IMR-90 (cell line): ENCODE results near the gene CDKL5. TPM values are rescaled to one million over a fixed set of nuclear protein-coding genes. Genes with fewer than 3 reads are reported as not detected.

Source experiments
- ATAC-seq: fragments of 200-7000 bp; cut with Tn5 transposase; 2 replicates; pipeline ENCODE4 v1.9.1; 2020; ENCODE audit warnings: low read depth, mild to moderate bottlenecking, moderate library complexity
- BruUV-seq: library from RNA; stranded (reverse); fragments of 400-500 nt; replicated peaks from 2 replicates; lab custom pipeline; 2021; lab: Mats Ljungman, UMichigan
- CTCF ChIA-PET: fragments of 300-600 bp; formaldehyde crosslinking; extraction: SDS; loops from one replicate; lab custom pipeline; 2021; ENCODE audit warnings: antibody characterized with exemption; lab: Yijun Ruan, JAX
- POLR2A ChIA-PET: fragments of 300-600 bp; sonication (Branson Sonifier 250); formaldehyde crosslinking; loops from one replicate; lab custom pipeline; 2022; ENCODE audit warnings: antibody characterized with exemption; ENCODE audit not compliant: unreplicated experiment; lab: Charles Lee
- DNase-seq: peaks from one replicate; pipeline ENCODE4 v3.0.0; 2013
- H2AFZ ChIP-seq: replicated peaks from 2 replicates; pipeline ENCODE3; 2013; ENCODE audit warnings: low read length, mild to moderate bottlenecking; ENCODE audit not compliant: poor library complexity
- H2AK5ac ChIP-seq: 2 replicates; pipeline ENCODE4 v1.6.1; 2013; ENCODE audit warnings: low read depth, low read length, inconsistent platforms
- H2AK9ac ChIP-seq: replicated peaks from 2 replicates; pipeline ENCODE3; 2013; ENCODE audit warnings: mild to moderate bottlenecking, low read depth, low read length, moderate library complexity; ENCODE audit not compliant: poor library complexity
- H2BK120ac ChIP-seq: 2 replicates; pipeline ENCODE4 v1.6.1; 2013; ENCODE audit warnings: low read depth, low read length, inconsistent platforms
- H2BK15ac ChIP-seq: 3 replicates; pipeline ENCODE4 v1.6.1; 2013; ENCODE audit warnings: low read depth, low read length, inconsistent platforms
- H2BK20ac ChIP-seq: 2 replicates; pipeline ENCODE4 v1.6.1; 2013; ENCODE audit warnings: low read depth, mild to moderate bottlenecking, inconsistent platforms, low read length, moderate library complexity
- H2BK5ac ChIP-seq: 2 replicates; pipeline ENCODE4 v1.6.1; 2013; ENCODE audit warnings: mild to moderate bottlenecking, low read depth, low read length, inconsistent platforms; ENCODE audit not compliant: poor library complexity, severe bottlenecking
- H3K14ac ChIP-seq: replicated peaks from 2 replicates; pipeline ENCODE4 v1.6.1; 2013; ENCODE audit warnings: low read depth, low read length, inconsistent platforms
- H3K18ac ChIP-seq: 2 replicates; pipeline ENCODE4 v1.6.1; 2013; ENCODE audit warnings: low read depth, low read length, control low read depth
- H3K23ac ChIP-seq: 2 replicates; pipeline ENCODE4 v1.6.1; 2013; ENCODE audit warnings: low read depth, low read length, inconsistent platforms
- H3K27ac ChIP-seq: 2 replicates; pipeline ENCODE4 v1.5.1; 2013; ENCODE audit warnings: mild to moderate bottlenecking, control low read depth, low read length; ENCODE audit not compliant: insufficient read depth
- H3K27me3 ChIP-seq: 2 replicates; pipeline ENCODE4 v1.6.1; 2013; ENCODE audit warnings: low read length; ENCODE audit not compliant: control insufficient read depth, insufficient read depth
- H3K36me3 ChIP-seq: 2 replicates; pipeline ENCODE4 v1.6.1; 2013; ENCODE audit warnings: low read length, mixed read lengths; ENCODE audit not compliant: control insufficient read depth, insufficient read depth
- H3K4ac ChIP-seq: 2 replicates; pipeline ENCODE4 v1.6.1; 2013; ENCODE audit warnings: low read depth, low read length, inconsistent platforms
- H3K4me1 ChIP-seq: 2 replicates; pipeline ENCODE4 v1.6.1; 2013; ENCODE audit warnings: low read length, mixed read lengths; ENCODE audit not compliant: control insufficient read depth, insufficient read depth
- H3K4me2 ChIP-seq: 2 replicates; pipeline ENCODE4 v1.6.1; 2013; ENCODE audit warnings: low read depth, mild to moderate bottlenecking, control low read depth, low read length, moderate library complexity
- H3K4me3 ChIP-seq: 2 replicates; pipeline ENCODE4 v1.5.1; 2013; ENCODE audit warnings: low read depth, mild to moderate bottlenecking, control low read depth, low read length, moderate library complexity; ENCODE audit not compliant: insufficient read depth
- H3K56ac ChIP-seq: 2 replicates; pipeline ENCODE4 v1.6.1; 2013; ENCODE audit warnings: low read length, inconsistent platforms; ENCODE audit not compliant: insufficient read depth; ENCODE audit errors: extremely low read depth
- H3K79me1 ChIP-seq, 2 experiments: 2 replicates each; pipeline ENCODE4 v1.6.1; 2013; ENCODE audit warnings: low read length in 2 of 2, inconsistent platforms in 1 of 2, low read depth in 1 of 2
- H3K9ac ChIP-seq: 2 replicates; pipeline ENCODE4 v1.6.1; 2013; ENCODE audit warnings: low read depth, low read length, control low read depth
- H3K9me1 ChIP-seq: 2 replicates; pipeline ENCODE4 v1.6.1; 2013; ENCODE audit warnings: low read length, inconsistent platforms; ENCODE audit not compliant: insufficient read depth
- H3K9me3 ChIP-seq: 2 replicates; pipeline ENCODE4 v1.6.1; 2013; ENCODE audit warnings: low read length; ENCODE audit not compliant: control insufficient read depth, insufficient read depth
- H4K20me1 ChIP-seq: 2 replicates; pipeline ENCODE4 v1.6.1; 2013; ENCODE audit warnings: low read length, inconsistent platforms; ENCODE audit not compliant: insufficient read depth
- H4K5ac ChIP-seq: 2 replicates; pipeline ENCODE4 v1.6.1; 2013; ENCODE audit warnings: mild to moderate bottlenecking, low read depth, low read length, control low read depth
- H4K8ac ChIP-seq, 2 experiments: 2 replicates each; pipeline ENCODE4 v1.6.1; 2013; ENCODE audit warnings: low read depth in 2 of 2, low read length in 2 of 2, control low read depth in 1 of 2, inconsistent platforms in 1 of 2
- H4K91ac ChIP-seq: 2 replicates; pipeline ENCODE4 v1.6.1; 2013; ENCODE audit warnings: low read depth, low read length, inconsistent platforms; ENCODE audit not compliant: insufficient read depth
- FOS ChIP-seq: fragments of 150-350 bp; IDR thresholded peaks from 2 replicates; pipeline ENCODE4 v1.6.1; 2016; ENCODE audit warnings: low read depth, low read length
- MAFK ChIP-seq: IDR thresholded peaks from 2 replicates; pipeline ENCODE4 v1.6.1; 2012; ENCODE audit warnings: low read depth, low read length, improper control_type of control experiment
- RAD21 ChIP-seq: IDR thresholded peaks from 2 replicates; pipeline ENCODE4 v1.6.1; 2012; ENCODE audit warnings: low read length, improper control_type of control experiment
- WGBS, 2 experiments: methylation state at CpG; one replicate each; pipeline versions ENCODE4 v1.1.5 to v1.1.7; 2013; ENCODE audit warnings: missing lambda C conversion rate in 2 of 2; ENCODE audit not compliant: insufficient read length in 1 of 2; ENCODE audit errors: extremely low coverage in 2 of 2; 5-methylcytosine and 5-hydroxymethylcytosine counted together
- dilution Hi-C: fragments of 300-500 bp; cut with HindIII; formaldehyde crosslinking; loops from one replicate; pipeline ENCODE4 v1.14.3; 2018; ENCODE audit warnings: low sequenced_read_pairs; ENCODE audit not compliant: unreplicated experiment
- in situ Hi-C: fragments of 300-500 bp; cut with MboI; formaldehyde crosslinking; loops from 3 replicates; pipeline ENCODE4 v1.14.3; 2019; ENCODE audit warnings: low sequenced_read_pairs, inconsistent platforms, mixed read lengths
- intact Hi-C: fragments of 100-400 bp; cut with micrococcal nuclease; formaldehyde crosslinking; loops from 2 replicates; pipeline ENCODE4 v1.10.0; 2022
- polyA plus RNA-seq, 3 experiments: library from polyadenylated mRNA; depleted of rRNA; stranded (reverse); fragments of >200 nt; gene quantifications; 2 replicates each; pipeline ENCODE4 v1.2.3, GENCODE V29; 2012; ENCODE audit warnings: low replicate concordance in 1 of 3
- total RNA-seq: library from RNA; depleted of rRNA; stranded (reverse); fragments of >200 nt; gene quantifications from 2 replicates; pipeline ENCODE4 v1.2.3, GENCODE V29; 2012

Gene CDKL5
- total and polyA plus RNA-seq, 2 of the 4 experiments (the other 2 are of a cell fraction): 3.5 to 9.7 TPM

DNA sequence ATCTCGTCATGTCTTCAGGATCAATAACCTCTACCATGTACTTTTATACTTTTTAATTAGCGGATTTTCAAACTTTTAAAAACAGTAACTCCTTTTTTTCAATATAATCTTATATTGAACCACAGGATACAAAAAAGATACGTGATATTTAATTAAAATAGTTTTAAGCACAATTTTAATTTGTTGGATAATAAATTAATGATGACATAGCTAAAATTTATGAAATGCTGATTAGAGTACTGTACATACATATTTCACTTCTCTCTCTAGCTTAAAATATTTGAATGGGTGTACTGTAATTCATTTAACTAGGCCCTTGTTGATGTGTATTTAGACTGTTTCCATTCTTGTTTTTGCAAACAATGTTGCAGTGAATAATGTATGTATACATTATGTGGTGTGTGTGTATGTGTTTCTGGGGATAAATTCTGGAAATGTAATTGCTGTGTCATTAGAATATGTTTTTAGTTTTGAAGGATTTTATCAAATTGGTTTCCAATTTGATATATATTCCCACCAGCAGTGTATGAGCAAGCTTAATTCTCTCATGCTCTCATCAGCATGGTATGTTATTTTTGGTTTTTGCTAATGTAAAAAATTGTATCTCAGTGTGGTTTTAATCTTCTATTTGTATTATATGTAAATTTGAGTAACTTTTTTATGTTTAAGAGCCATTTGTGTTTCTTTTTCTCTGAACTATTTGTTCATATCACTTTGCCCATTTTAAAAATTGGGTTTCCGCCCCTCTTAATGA is 66.4 kb downstream of the CDKL5 start:
- Histone ChIP-seq H2AK9ac (no peak overlapping the region), H2BK120ac (no peak overlapping the region), H3K14ac (no peak overlapping the region), H3K56ac (no peak overlapping the region), H4K8ac (no peak overlapping the region), H3K4me1 (no peaks in the 10 kb centered on the region), H3K4me3 (no peak overlapping the region), H2BK15ac (no peak overlapping the region), H3K4me2 (no peak overlapping the region), H2AFZ (no peak overlapping the region), H3K18ac (no peak overlapping the region), H3K9ac (no peak overlapping the region), H2AK5ac (no peak overlapping the region), H4K5ac (no peak overlapping the region), H3K9me3 (no peaks in the 10 kb centered on the region), H4K20me1 (no peaks in the 10 kb centered on the region), H3K9me1 (no peaks in the 10 kb centered on the region), H3K4ac (no peak overlapping the region), H3K23ac (no peak overlapping the region), H2BK20ac (no peak overlapping the region), H3K27me3 (no peaks in the 10 kb centered on the region), H2BK5ac (no peak overlapping the region), H4K91ac (no peak overlapping the region), H3K79me1 (peaks cover 0 to 8% of the 10 kb centered on the region in 2 experiments; a peak in 1 of 4 replicates), H3K27ac (no peak overlapping the region), H3K36me3 (no peaks in the 10 kb centered on the region)
- dilution Hi-C loops: no loop called here
- WGBS, 2 experiments: no CpG with 5 or more reads among the region's 4 CpGs
- ChIA-PET CTCF (no interaction called here), POLR2A (no interaction called here)
- DNase-seq: peak; percentile 21
- TF ChIP-seq FOS (no peak), MAFK (peak; percentile 80), RAD21 (no peak)
- intact Hi-C loops: no loop called here
- BruUV-seq: no TSS peak
- peak; percentile 40; the same call in 1 of the 2 replicates for ATAC-seq
- in situ Hi-C loops: no loop called here
